Progenitor cell of endocrine pancreas (in vitro differentiated cells): ENCODE results near the gene B3GNT3. TPM values are rescaled to one million over a fixed set of nuclear protein-coding genes. Genes with fewer than 3 reads are reported as not detected.
"Not testable (repeated sequence)": the region's sequence is repeated elsewhere in the genome, so short reads cannot be mapped to it uniquely, and the experiment has no call there.

Experiments
- DNase-seq: peaks from one replicate; pipeline ENCODE4 v3.0.0; 2021; ENCODE audit warnings: low spot score; ENCODE audit not compliant: unreplicated experiment
- H3K27ac Mint-ChIP-seq: 2 replicates; pipeline ENCODE4 v1.8.0; 2021; ENCODE audit warnings: mild to moderate bottlenecking, moderate library complexity, mixed read lengths
- H3K27me3 Mint-ChIP-seq: 2 replicates; pipeline ENCODE4 v1.8.0; 2021; ENCODE audit warnings: mixed read lengths
- H3K36me3 Mint-ChIP-seq: 2 replicates; pipeline ENCODE4 v1.8.0; 2022; ENCODE audit warnings: mixed read lengths; ENCODE audit not compliant: insufficient read depth
- H3K4me1 Mint-ChIP-seq: 2 replicates; pipeline ENCODE4 v1.8.0; 2021; ENCODE audit warnings: low read depth, mixed read lengths
- H3K4me3 Mint-ChIP-seq: 2 replicates; pipeline ENCODE4 v1.8.0; 2021; ENCODE audit warnings: low read depth, mild to moderate bottlenecking, moderate library complexity, mixed read lengths
- H3K9me3 Mint-ChIP-seq: 2 replicates; pipeline ENCODE4 v1.8.0; 2021; ENCODE audit warnings: low read depth, mixed read lengths
- CTCF ChIP-seq: fragments of 200-600 bp; sonication (generic); IDR thresholded peaks from one replicate; pipeline ENCODE4 v1.5.0; 2021; ENCODE audit warnings: antibody characterized with exemption, mild to moderate bottlenecking; ENCODE audit not compliant: unreplicated experiment
- total RNA-seq: library from RNA; stranded (reverse); gene quantifications from 2 replicates; pipeline ENCODE4 v1.2.1, GENCODE V29; 2021

The B3GNT3 gene
- total RNA-seq, 1 donor from 2014 or later = not detected

GRCh38 chr19:17770613-17771012 is 24.3 kb upstream of the B3GNT3 start:
- no peak for DNase-seq
- Mint-ChIP-seq H3K4me1 (no peaks in the 10 kb centered on the region), H3K36me3 (no peaks in the 10 kb centered on the region), H3K4me3 (no peak overlapping the region), H3K9me3 (no peaks in the 10 kb centered on the region), H3K27ac (no peak overlapping the region), H3K27me3 (peaks cover 11% of the 10 kb centered on the region)
- no peak for TF ChIP-seq CTCF

- DNase-seq = no peak
- no peak for TF ChIP-seq CTCF
- H3K9me3 Mint-ChIP-seq = no peaks in the 10 kb centered on the region
- no peaks in the 10 kb centered on the region for H3K4me1 Mint-ChIP-seq
- H3K27ac Mint-ChIP-seq = no peak overlapping the region
- H3K4me3 Mint-ChIP-seq = no peak overlapping the region
- no peaks in the 10 kb centered on the region for H3K36me3 Mint-ChIP-seq
- peaks cover 10% of the 10 kb centered on the region for H3K27me3 Mint-ChIP-seq
These were observed 22.8 kb upstream of the B3GNT3 start for GRCh38 chr19:17772172-17772571.

GRCh38 chr19:17775245-17775927 is 19.6 kb upstream of the B3GNT3 start:
- H3K27me3 Mint-ChIP-seq = peaks cover 31% of the 10 kb centered on the region
- no peak overlapping the region for H3K4me3 Mint-ChIP-seq
- no peak overlapping the region for H3K27ac Mint-ChIP-seq

GRCh38 chr19:17775991-17776803 is 18.7 kb upstream of the B3GNT3 start:
- no peak for DNase-seq
- Mint-ChIP-seq H3K27ac (no peak overlapping the region), H3K27me3 (peaks cover 31% of the 10 kb centered on the region), H3K36me3 (no peaks in the 10 kb centered on the region), H3K4me3 (no peak overlapping the region), H3K9me3 (no peaks in the 10 kb centered on the region), H3K4me1 (peaks cover 3% of the 10 kb centered on the region)
- no peak for TF ChIP-seq CTCF

More at GRCh38 chr19:17775245-17775927, 19.6 kb upstream of the B3GNT3 start:
- peaks cover 3% of the 10 kb centered on the region for H3K4me1 Mint-ChIP-seq
- H3K9me3 Mint-ChIP-seq = no peaks in the 10 kb centered on the region
- peak; percentile 65 for TF ChIP-seq CTCF
- no peaks in the 10 kb centered on the region for H3K36me3 Mint-ChIP-seq
- DNase-seq = peak; percentile 57

- not testable (repeated sequence) for H3K36me3 Mint-ChIP-seq, H3K27ac Mint-ChIP-seq, H3K4me3 Mint-ChIP-seq, H3K4me1 Mint-ChIP-seq, DNase-seq, H3K9me3 Mint-ChIP-seq
- peaks cover 34% of the 10 kb centered on the region for H3K27me3 Mint-ChIP-seq
These were observed 17.1 kb upstream of the B3GNT3 start for GRCh38 chr19:17777840-17778239.
